Stimulated activated CD4-positive, alpha-beta T cell treated with anti-CD3 and anti-CD28 coated beads, Interleukin-1b, Interleukin-23, amount 100 ng/mL, for 1 hour (primary cell): ENCODE measurements around the gene GABBR2.

ENCODE experiments used
- DNase-seq, 2 donors: peaks; one replicate each; pipeline ENCODE4 v3.0.0-alpha.2; 2020; ENCODE audit warnings: low read depth in 2 of 2

The GABBR2 gene

DNA sequence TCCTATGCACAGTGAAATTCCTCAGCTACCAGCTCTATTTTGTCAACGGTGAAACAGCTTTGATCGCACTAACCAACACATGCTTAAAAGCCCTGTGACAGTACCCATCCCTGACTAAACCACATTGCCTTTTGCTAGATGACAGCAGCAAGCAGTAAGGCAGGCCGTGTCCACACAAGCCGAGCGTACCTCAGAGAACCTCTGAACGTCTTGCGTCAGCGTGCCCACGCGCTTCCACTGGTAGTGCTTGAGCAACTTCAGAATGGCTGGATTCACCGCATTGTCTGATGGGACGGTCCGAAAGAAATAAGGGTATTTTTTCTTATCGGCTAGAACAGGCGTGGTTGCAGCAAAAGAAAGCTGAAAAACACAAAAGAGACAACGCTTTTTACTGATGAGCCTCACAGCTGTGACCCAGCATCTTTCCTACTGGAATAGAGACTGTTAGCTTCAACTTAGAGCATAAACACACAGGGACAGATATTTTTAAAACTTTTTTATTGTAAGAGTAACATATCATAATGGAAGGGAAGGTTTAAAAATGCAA, 167.0 kb downstream of the GABBR2 start:
- no peak for DNase-seq

GRCh38 chr9:98540476-98540875, 168.3 kb downstream of the GABBR2 start:
- no peak for DNase-seq

- DNase-seq, result no peak
Measured at GRCh38 chr9:98539954-98540353, 168.8 kb downstream of the GABBR2 start.

DNA sequence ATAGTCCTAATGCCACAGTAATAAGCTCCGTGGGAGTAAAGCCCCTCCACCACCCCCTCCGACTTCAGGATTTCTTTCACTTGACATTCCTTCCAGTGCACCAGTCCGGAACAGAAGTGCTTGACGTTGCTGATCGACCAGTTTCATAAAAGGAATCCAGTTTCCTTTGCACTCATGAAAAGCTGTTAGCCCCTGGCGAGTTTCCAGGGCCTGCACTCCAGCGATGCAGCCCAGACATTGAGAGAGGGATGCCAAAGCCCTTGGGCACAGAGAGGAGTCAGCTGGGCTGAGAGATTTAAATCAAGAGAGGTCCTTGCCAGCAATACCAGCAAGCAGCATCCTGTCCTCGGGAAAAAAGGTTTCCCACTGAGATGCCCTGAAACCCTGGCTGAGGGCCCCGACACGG, 170.1 kb downstream of the GABBR2 start:
- DNase-seq, result no peak

DNA sequence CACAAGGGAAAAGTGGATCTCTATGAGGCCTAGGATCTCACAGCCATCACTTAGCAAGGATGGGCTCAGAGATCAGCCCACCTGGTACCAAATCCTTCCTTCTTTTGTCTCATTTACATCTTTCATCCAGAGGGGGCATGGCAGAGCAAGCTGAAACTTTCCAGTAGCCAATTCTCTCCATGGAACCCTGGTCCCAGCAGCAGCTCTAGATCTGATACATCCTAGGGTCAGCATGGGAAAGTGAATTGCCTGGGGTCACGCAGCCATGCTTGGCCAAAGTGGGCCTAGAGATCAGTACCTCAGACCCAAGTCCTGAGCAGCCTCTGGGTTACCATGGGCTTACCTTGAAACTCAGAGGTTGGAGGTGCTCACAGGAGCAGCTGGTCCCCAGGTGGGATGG, 170.5 kb downstream of the GABBR2 start:
- no peak for DNase-seq

GRCh38 chr9:98536542-98537173, 172.1 kb downstream of the GABBR2 start:
- DNase-seq, result no peak

DNA sequence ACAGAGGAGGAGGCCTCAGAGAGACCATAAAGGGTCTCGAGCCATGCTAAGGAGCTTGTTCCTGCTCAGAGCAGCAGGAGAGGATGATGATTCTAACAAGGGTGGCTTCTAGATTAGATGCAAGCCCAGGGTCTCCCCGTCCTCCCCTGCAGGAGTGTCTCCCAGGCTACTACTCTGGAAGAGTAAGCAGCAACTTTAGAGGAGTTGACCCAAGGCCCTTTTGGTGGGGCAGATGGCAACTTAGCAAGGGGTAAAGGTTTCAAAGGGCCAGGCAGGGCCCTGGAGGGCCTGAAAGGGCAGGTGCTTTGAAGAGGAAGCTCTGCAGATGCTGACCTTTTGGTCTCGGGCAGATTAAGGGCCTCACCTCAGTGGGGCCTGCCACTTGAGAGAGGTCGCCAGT, 174.9 kb downstream of the GABBR2 start:
- DNase-seq, result no peak

DNA sequence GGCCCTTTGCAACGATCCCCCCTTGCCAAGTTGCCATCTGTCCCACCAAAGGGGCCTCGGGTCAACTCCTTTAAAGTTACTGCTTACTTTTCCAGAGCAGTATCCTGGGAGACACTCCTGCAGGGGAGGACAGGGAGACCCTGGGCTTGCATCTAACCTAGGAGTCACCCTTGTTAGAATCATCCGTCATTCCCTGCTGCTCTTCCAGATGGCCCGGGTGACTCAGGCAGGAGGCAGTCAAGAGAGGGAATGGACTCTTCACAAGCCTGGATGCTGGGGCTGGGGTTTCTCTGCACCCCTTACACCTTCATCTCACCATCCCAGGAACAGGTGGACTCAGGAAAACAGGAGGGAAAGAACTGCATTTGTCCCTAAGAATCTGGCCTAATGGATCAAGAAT, 175.6 kb downstream of the GABBR2 start:
- DNase-seq, result no peak

- DNase-seq, result no peak
Measured at GRCh38 chr9:98532574-98532973, 176.2 kb downstream of the GABBR2 start.

GRCh38 chr9:98532147-98532546, 176.6 kb downstream of the GABBR2 start:
- no peak for DNase-seq

DNA sequence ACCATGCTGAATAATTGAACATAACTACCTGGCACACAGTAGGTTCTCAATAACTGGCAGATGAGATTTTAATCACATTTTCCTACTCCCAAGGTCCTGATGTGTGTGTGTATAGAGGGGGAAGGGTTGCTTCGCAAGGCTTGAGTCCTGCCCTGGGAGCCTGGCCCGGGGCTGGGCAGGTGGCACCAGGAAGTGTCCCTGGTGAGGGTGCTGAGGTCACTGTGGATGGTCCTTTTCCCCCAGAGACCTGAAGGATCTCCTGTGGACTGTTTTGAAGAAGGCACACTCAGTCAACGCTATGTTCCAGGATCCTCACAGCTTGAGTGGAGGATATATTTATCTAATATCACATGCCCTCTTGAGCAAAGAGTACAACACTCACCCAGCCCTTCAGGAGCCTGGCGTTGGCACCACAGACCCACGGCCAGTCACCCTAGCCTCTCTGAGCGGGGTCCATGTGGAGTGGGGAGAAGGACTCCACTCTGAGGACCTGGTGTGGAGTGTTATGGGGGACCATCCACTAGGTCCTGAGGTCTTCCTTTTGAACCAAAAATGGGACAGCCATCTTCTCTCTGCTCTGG, 177.8 kb downstream of the GABBR2 start:
- no peak for DNase-seq

DNA sequence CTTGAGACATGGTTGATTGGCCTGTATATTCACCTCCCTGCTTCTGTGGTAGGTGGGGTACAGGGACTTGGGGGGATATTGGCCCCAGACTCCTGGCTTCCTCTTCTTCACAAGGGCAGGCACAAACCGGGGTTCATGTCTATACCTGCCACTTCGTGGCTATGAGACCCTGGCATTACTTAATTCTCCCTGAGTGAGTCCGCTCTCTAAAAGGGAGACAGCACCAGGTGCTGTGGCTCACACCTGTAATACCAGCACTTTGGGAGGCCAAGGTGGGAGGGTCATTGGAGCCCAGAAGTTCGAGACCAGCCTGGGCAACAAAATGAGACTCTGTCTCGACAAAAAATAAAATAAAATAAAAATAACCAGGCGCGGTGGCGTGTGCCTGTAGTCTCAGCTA, 178.5 kb downstream of the GABBR2 start:
- no peak for DNase-seq

GRCh38 chr9:98529841-98530240, 178.9 kb downstream of the GABBR2 start:
- no peak for DNase-seq

DNA sequence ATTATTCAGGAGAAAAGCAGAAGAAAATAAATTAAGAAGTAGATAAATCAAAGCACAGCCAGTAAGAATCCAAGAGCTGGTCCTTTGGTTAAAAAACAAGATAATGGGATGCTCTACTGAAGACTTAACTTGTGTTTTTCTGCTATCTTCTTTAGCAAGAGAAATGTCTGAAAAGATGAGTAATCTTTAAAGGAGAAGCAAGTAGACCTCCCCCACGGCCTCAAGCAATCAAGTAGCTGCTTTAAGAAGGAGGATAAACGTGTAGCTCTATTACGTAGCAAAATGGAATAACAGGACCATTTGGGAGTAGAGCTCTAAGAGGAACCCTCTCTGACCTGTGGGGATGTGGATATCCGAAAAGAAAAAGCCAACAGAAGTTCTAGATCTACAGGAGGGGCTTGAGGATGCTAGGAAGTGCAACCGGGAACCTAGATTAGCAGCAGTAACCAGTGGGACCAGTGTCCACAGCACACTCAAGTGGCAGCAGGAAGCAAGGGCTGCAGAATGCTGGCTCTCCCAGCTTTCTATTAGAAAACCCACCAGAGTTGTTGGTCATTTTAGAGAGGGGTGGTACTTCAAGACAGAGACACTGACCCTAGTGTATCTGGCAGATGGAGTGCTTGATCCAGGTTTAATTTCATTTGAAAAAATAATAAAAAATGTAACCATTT, 185.4 kb downstream of the GABBR2 start:
- DNase-seq, result no peak

- no peak for DNase-seq
Measured at GRCh38 chr9:98522487-98522886, 186.2 kb downstream of the GABBR2 start.

- DNase-seq, result no peak
Measured at GRCh38 chr9:98521141-98521540, 187.6 kb downstream of the GABBR2 start.

- no peak for DNase-seq
Measured at GRCh38 chr9:98520221-98520960, 188.3 kb downstream of the GABBR2 start.

DNA sequence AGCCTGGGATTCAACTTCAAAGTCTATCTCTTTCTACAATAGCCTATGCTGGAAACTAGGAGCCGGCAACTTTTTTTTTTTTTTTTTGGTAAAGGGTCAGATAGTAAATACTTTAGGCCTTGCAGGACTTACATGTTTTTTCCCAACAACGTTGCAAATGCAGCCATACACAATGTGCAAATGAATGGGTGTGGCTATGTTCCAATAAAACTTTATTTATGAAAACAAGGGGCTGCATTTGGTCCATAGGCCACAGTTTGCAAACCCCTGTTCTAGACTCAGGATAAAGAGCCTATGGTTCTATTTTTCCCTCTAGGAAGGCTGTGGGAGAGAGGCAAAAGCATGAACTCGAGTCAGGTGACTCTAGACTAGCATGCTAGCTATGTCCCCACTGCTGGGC, 189.1 kb downstream of the GABBR2 start:
- DNase-seq, result no peak

DNA sequence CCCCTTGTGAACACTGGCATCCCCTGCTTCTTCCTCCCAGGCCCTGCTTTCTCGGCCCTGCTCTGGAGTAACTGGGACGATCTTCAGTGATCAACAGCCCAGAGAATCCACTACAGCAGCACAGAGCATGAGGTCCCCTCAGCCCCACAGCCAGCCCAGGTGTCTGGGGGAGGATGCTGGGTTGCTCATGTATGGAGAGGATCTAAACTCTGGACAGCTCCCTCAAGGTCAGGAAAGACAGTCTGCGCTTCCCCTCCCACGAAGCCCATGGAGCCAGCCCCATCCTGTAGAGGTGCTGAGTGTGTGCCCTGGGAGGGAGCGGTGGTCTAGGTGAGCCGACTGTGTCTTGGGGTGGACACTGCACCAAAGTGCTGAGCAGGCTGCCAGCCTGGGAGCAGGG, 190.2 kb downstream of the GABBR2 start:
- DNase-seq, result no peak

GRCh38 chr9:98517761-98518160, 191.0 kb downstream of the GABBR2 start:
- no peak for DNase-seq

DNA sequence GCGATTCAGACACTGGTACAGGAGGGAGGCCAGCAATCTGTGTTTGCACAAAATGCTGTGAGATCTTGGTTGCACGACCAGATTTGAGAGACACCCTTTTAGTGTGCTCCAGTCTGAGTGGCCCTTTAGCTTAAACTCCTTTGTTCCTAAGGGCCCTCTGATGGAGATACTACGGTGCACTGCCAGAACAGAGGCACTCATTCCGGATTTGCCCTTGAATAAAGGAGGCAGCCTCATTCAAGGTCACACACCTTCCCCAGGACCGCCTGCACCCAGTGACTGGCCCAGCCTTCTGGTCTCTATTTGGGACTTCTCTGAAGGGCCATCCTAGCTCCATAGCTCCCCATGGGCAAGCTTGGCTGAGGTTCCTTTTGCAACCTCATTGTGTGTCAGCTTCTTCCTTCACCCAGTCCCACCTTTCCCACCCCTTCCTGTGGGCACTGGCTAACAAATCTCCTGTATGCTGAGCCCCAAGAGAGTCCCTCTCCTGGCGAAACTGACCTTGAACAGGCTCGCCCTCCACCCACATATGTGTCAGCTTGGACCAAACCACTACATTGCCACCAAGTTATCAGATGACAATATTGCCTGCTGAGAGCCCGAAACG, 191.7 kb downstream of the GABBR2 start:
- DNase-seq, result no peak
